ENCODE data around the gene LRP3. TPM values are rescaled to one million over a fixed set of nuclear protein-coding genes. Genes with fewer than 3 reads are reported as not detected.

LRP3 gene
- total and polyA plus RNA-seq, 2 of the 13 experiments (the other 11 are each of a cell fraction or from before 2014, with no cell fraction given): 17.6 to 51.6 TPM

GRCh38 chr19:33248553-33248953 is 54.4 kb downstream of the LRP3 start (continued):
- TF ChIP-seq ZNF609 (CRISPR knock-in tag; IDR thresholded peaks at IDR 0.05; ENCODE audit: borderline replicate concordance) (peak; percentile 66), ZNF317 (CRISPR knock-in tag; IDR thresholded peaks at IDR 0.05) (0 out of 2 replicates have a peak, but pooled peaks have one; percentile 15), ZSCAN20 (CRISPR knock-in tag; IDR thresholded peaks at IDR 0.05; ENCODE audit: borderline replicate concordance) (no peak), KAT7 (CRISPR knock-in tag; IDR thresholded peaks at IDR 0.05; ENCODE audit: borderline replicate concordance) (no peak), SAFB2 (CRISPR knock-in tag; IDR thresholded peaks at IDR 0.05; ENCODE audit: borderline replicate concordance, low read depth) (peak; percentile 75; the same call in 1 of the 2 replicates)

GRCh38 chr19:33248954-33249613 is 55.0 kb downstream of the LRP3 start:
- Histone ChIP-seq H2AFZ (ENCODE audit: low read length) (no peak overlapping the region), H3K4me2 (ENCODE audit: low read depth, low read length) (peak overlapping the region; percentile 79), H3K9ac (ENCODE audit: insufficient read depth, low read depth, low read length) (peak overlapping the region; percentile 41), H3K27me3 (ENCODE audit: control insufficient read depth in 1 of 2, insufficient read depth in 2 of 2, low read length in 2 of 2) (peaks cover 3 to 4% of the 10 kb centered on the region in 2 experiments; a peak in 3 of 5 replicates), H4K20me1 (ENCODE audit: insufficient read depth, low read length) (no peaks in the 10 kb centered on the region), H3K36me3 (replicated peaks in 1 of 2; ENCODE audit: control insufficient read depth in 1 of 2, insufficient read depth in 2 of 2, low read length in 2 of 2) (no peaks in the 10 kb centered on the region), H3K79me2 (ENCODE audit: insufficient read depth, low read length) (no peaks in the 10 kb centered on the region), H3K4me3 (replicated peaks in 1 of 3; ENCODE audit: insufficient read depth in 1 of 3, low read depth in 2 of 3, low read length in 3 of 3) (peak overlapping the region; percentile 25 to 69 (median 27); a peak in 5 of 6 replicates), H3K27ac (ENCODE audit: extremely low read length, insufficient read depth, low read length) (peak overlapping the region; percentile 83), H3K9me3 (ENCODE audit: low read length) (peaks cover 7% of the 10 kb centered on the region; the same call in 1 of the 2 replicates), H3K4me1 (ENCODE audit: insufficient read depth, low read length) (peaks cover 62% of the 10 kb centered on the region)
- 0% methylated on average over 6 of the region's 28 CpGs for WGBS (ENCODE audit: low lambda C conversion rate)
- in situ Hi-C loops (cut with HindIII; ENCODE audit: extremely low pct_ligation_motif_present, low pct_unique_long_range_greater_than_20kb): no loop called here
- DNase-seq (ENCODE audit: low spot score) (peak; percentile 53), ATAC-seq (peak; percentile 59), FAIRE-seq (no peak)
- BruUV-seq (replicated peaks): TSS peak; percentile 77
- ChIA-PET CTCF (ENCODE audit: low intra/inter-chr PET ratio, low total read pairs) (interaction anchor here (1.2 kb wide), 1 partner anchor 125 kb away, joined by 3 read pairs; the partner anchor contains the start of gene CEBPG), POLR2A (interaction anchor here (0.6 to 4.1 kb wide), 17 partner anchors 10 to 1110 kb away, joined by 3 to 51 read pairs (median 6); partner anchors contain the start of genes CEBPA and CEBPG)
- intact Hi-C loops (cut with micrococcal nuclease; ENCODE audit: unreplicated experiment): loop anchor here (1.0 to 2.0 kb wide), 2 partner anchors 30 to 46 kb away; no protein-coding TSS in a partner anchor
- TF ChIP-seq ZBTB7A (CRISPR knock-in tag; IDR thresholded peaks at IDR 0.05) (peak; percentile 71; the same call in 1 of the 2 replicates), UBTF (CRISPR knock-in tag; IDR thresholded peaks at IDR 0.05) (peak; percentile 68), IKZF1 (IDR thresholded peaks at IDR 0.05) (no peak), ZNF501 (CRISPR knock-in tag; IDR thresholded peaks at IDR 0.05) (peak; percentile 50; the same call in 1 of the 2 replicates), ZBTB42 (CRISPR knock-in tag; IDR thresholded peaks at IDR 0.05) (peak; percentile 31; the same call in 1 of the 2 replicates), JARID2 (CRISPR knock-in tag; IDR thresholded peaks at IDR 0.05; ENCODE audit: insufficient replicate concordance) (no peak), ZNF737 (CRISPR knock-in tag; IDR thresholded peaks at IDR 0.05; ENCODE audit: borderline replicate concordance) (no peak), HNF4A (CRISPR knock-in tag; IDR thresholded peaks at IDR 0.05) (peak; percentile 23; the same call in 1 of the 2 replicates), SP1 (IDR thresholded peaks at IDR 0.05) (no peak), SP1 (CRISPR knock-in tag; IDR thresholded peaks at IDR 0.05) (0 out of 2 replicates have a peak, but pooled peaks have one; percentile 10), ZNF124 (CRISPR knock-in tag; IDR thresholded peaks at IDR 0.05) (0 out of 2 replicates have a peak, but pooled peaks have one; percentile 35)
